NCI-H2196 treated with DMSO at 0.1 percent for 48 hours (cell line): Measurements from ENCODE around the gene MDN1.
"Not testable (repeated sequence)": the region's sequence is repeated elsewhere in the genome, so short reads cannot be mapped to it uniquely, and the experiment has no call there.

ENCODE experiments used
- DNase-seq: peaks from one replicate; lab custom pipeline; 2025; ENCODE audit not compliant: unreplicated experiment; lab: John Stamatoyannopoulos, UW

The MDN1 gene

GRCh38 chr6:89819336-89820130 lies at the start of gene MDN1:
Gene MDN1, minus strand, starts transcription at chr6:89819794. Its CDS starts 187 bp downstream, at chr6:89819607.
- DNase-seq: peak; percentile 92

- DNase-seq: no peak
These were observed 46.6 kb upstream of the MDN1 start for GRCh38 chr6:89866024-89866678.

GRCh38 chr6:89862698-89863097 lies 43.1 kb upstream of the MDN1 start:
- DNase-seq: no peak

DNA sequence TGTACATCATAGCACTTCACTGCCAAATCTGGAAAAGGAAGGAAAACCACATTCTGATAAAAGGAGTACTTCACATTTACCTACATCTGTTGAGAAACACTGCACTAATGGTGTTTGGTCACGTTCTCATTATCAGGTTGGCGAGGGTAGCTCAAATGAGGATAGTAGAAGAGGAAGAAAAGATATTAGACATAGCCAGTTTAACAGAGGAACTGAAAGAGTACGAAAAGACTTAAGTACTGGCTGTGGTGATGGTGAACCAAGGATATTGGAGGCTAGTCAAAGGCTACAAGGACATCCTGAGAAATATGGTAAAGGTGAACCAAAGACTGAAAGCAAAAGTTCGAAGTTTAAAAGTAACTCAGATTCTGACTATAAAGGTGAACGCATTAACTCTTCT lies 42.7 kb upstream of the MDN1 start:
- DNase-seq: no peak

GRCh38 chr6:89859744-89860143 lies 40.1 kb upstream of the MDN1 start:
- DNase-seq: no peak

DNA sequence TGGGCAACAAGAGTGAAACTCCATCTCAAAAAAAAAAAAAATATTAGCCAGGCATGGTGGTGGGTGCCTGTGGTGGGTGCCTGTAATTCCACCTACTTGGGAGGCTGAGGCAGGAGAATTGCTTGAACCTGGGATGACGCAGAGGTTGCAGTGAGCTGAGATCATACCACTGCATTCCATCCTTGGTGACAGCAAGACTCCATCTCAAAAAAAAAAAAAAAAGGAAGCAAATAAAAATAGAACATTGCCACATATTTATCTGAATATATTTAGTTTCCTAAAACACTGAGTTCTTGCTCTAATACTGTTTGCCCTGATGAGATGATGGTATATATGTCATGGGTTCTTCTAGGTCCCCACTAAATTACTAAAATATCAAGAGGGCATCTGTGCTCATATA lies 38.4 kb upstream of the MDN1 start:
- no peak for DNase-seq

DNA sequence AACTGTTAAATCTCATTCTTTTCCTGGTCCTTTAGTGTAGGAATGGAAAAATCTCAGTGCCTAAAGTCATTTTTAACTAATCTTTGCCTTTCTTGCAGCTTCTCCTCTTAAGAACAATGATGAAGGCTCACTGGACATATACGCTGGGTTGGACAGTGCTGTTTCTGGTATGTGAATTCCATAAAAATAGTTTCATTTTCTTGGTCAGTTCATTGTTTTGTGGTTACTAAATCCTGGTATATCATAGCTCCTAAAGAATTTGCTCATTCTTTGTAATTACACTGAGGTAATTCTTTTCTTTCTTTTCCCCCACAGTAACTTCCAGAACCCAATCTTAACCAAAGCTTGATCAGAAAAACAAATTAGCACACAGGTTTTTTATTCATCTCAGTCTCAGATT lies 33.5 kb upstream of the MDN1 start:
- no peak for DNase-seq

GRCh38 chr6:89847513-89847912 lies 27.9 kb upstream of the MDN1 start:
- not testable (repeated sequence) for DNase-seq

DNA sequence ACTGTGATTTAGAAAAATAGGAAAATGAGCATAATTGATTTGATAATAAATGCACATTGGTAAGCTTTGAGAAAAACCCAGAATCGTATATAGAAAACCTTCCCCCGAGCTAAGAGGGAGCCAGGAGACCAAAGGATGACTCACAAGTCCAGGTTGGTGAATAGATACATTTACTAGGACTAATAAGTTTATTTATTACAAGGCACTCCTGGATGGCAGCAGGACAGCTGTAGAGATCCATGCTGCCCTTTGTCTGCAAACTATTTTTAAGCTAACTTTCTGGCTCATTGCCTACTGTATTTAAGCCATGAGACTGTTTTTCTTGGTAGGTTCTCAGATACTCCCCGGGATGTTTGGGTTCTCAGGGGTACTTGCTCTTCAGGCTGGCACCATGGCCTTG lies 23.5 kb upstream of the MDN1 start:
- no peak for DNase-seq

DNA sequence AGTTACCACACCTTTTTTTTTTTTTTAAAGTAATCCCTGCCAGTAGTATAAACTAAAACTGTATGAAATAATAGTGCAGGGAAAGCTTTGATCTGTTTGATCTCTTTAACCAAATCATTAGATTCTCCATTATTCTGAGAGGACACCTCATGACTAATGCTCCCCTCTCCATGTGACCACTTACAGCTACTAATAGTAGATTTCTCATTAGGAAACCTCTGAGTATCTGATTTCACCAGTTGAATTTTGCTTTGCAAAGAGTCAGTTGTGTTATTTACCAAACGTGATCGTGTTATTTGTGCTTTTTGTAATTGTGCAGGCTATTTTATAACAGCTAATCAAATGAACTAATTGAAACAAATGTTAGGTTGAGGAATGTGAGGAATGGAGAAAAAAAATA lies 22.6 kb upstream of the MDN1 start:
- no peak for DNase-seq

GRCh38 chr6:89840538-89840937 lies 20.9 kb upstream of the MDN1 start:
- DNase-seq: no peak

DNA sequence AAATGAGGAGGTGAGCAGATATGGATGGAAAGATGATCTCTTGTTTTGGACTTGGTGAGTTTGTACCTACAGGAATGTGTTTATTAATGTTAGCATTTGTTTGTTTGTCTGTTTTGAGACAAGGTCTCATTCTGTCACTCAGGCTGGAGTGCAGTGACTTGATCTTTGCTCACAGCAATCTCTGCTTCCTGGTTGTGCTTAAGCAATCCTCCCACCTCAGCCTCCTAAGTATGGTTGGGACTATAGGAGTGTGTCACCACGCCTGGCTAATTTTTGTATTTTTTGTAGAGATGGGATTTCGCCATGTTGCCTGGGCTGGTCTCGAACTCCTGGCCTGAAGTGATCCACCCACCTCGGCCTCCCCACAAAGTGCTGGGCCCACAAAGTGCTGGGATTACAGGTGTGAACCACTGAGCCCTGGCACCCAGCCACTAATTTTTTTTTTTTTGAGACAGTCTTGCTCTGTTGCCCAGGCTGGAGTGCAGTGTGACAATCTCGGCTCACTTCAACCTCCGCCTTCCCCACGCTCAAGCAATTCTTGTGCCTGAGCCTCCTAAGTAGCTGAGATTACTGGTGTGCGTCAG lies 17.1 kb upstream of the MDN1 start:
- no peak for DNase-seq

DNA sequence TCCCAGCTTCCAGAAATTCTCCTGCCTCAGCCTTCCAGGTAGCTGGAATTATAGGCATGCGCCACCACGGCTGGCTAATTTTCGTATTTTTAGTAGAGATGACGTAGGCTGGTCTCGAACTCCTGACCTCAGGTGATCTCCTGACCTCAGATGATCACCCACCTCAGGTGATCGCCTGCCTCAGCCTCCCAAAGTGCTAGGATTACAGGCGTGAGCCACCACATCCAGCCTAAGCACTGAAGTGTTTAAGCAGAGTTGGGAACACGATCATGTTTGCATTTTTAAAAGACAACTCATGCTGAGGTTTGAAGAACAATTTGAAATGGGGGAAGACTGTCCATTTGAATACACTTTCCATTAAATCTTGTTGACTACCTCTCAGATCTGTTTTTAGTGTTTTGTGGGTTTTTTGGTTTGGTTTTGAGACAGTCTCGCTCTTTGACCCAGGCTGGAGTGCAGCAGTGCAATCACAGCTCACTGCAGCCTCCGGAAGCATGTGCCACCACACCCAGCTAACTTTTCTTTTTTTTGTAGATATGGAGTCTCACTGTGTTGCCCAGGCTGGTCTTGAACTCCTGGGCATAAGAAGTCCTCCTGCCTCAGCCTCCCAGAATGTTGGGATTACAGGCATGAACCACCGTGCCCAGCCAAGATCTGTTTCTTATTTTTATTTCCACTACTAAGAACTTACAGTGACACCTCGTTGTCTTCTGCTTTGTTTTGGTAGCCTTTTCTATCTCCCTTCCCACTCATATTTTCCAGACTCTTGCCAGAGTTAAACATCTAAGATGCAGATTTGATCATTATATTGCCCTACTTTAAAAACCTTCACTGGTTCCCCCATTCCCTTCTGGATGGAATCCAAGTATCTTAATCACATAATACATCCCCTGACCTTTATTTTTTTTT lies 15.5 kb upstream of the MDN1 start:
- DNase-seq: no peak

DNA sequence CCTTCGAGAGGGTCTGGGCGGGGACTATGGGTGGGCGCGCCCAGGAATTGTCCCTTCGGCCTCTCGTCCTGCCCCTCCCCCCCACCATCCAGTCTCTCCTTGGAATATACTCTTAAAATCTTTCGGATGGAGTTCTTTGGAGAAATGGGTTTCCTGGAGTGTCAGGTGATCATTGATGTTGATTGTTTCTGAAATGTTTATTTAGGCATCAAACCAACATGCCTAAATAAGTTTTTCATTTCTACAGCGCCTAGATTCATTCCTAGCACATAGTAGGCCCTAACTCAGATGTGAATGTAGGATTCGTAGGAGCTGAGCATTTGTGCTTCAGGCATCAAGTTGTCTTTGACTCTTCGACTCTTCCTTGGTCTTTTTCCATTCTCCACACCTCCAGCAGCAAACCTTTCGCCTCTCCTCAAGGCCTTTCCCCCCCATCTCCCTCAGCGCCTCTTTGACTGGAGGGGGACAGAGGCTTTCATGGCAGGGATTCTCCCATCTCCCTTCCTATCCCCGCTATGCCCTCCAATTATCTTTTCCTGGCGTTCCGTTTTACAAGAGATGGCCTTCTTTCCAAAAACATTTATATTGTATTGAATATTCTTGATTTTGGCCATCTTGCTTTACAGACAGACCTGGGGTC lies 10.7 kb upstream of the MDN1 start:
- DNase-seq: no peak

DNA sequence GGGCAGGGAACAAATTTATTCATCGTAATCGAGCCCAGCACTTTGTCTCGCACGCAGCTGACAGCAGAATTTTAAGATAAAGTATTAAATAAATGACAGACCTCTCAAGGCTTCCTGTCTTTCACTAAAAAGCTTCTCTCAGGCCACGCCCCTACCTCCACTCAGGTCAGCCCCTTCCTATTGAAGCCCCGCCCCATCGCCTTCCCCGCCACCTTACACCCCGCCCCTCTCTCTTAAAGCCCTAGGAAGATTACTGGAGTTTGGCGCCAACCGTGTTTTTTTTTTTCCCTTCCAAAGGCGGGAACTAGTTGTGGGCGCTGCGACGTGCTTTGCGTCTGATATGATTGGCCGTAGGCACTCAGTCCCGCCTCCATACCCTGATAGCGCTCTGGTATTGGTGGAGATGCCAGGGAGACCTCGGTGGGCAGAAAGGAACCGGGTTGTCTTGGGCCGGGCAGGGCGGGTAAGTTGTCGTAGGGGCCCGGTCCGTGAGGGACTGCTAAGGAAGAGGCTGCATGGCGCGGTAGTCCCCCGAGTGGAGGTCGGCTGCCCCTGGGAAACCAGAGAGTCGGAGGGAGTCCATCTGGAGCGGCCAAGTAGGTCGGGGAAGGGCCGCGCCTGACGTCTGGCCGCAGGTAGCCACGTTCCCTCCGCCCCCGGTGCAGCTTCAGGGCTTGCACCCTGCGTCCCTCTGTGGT lies 10.0 kb upstream of the MDN1 start, which contains the start of gene CASP8AP2:
TSS of gene CASP8AP2 (plus strand) at position 409 of the 698 bp plus-strand sequence.
- peak; percentile 97 for DNase-seq

DNA sequence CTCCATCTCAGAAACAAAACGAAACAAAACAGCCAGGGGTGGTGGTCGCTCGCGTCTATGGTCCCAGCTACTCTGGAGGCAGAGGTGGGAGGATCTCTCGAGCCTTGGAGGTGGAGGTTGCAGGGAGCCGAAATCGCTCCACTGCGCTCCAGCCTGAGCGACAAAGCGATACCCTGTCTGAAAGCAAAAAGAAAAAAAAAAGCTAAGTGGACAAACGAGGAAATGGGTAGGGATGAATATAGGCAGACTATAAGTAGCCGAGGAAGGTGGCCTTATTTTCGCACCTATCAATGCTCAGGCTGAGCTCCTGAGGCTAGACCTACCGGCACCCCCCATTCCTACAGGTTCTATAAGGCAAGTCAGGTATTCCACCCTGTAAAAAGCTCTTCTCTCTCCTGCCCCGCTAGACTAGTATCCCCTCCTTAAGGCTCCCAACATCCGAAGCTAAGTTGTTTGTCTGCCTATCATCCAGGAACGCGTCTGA lies 9.4 kb upstream of the MDN1 start:
- DNase-seq: no peak

DNA sequence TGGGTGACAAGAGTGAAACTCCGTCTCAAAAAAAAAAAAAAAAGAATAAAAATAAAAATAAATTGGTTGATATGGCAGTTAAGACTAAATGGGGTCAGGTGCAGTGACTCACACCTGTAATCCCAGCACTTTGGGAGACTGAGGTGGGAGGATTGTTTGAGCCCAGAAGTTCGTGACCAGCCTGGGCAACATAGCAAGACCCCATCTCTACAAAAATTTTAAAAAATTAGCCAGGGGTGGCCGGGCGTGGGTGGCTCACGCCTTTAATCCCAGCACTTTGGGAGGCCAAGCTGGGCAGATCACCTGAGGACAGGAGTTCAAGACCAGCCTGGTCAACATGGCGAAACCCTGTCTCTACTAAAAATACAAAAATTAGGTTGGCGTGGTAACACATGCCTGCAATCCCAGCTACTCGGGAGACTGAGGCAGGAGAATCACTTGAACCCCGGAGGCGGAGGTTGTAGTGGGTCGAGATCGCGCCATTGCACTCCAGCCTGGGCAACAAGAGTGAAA lies 8.9 kb upstream of the MDN1 start:
- not testable (repeated sequence) for DNase-seq

DNA sequence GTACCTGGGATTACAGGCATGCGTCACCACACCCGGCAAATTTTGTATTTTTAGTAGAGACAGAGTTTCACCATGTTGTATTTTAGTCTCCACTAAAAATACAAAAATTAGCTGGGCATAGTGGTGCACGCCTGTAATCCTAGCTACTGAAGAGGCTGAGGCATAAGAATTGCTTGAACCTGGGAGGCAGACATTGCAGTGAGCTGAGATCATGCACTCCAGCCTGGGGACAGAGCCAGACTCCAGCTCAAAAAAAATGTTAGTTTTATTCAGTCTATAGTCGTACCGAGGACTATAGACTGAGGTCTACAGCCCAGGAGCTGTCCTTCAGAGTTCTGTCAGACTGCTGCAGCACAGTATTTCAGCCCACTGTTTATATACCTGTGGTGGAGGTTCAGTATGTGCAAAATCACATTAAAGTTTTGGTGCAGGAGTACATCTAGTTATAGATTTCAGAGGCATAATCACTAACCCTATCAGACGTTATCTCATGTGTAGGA lies 6.5 kb upstream of the MDN1 start:
- DNase-seq: no peak

GRCh38 chr6:89818977-89819335 lies 638 bp downstream of the MDN1 start:
- no peak for DNase-seq

DNA sequence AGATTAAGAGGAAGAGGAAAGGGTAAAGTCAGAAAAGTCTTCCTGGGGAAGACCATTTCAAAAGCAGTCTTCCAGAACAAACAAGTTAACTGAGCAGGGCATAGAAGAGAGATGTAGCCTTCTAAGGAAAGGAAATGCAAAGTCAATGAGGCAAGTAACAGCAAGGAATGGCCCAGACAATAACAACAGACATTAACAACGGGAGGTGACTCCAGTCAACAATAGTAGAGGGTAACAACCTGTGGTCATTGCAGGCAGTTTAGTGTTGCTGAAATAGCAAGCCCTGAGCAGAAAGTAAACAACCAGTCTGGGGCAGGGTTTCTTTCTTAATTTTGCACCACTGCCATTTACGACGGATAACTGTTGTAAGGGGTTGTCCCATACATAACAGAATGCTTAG lies 2.1 kb downstream of the MDN1 start:
- DNase-seq: no peak
